HEK293 (cell line): ENCODE measurements around the gene RNF187.

Experiments
- KLF16 ChIP-seq: fragments of 450-650 bp; formaldehyde crosslinking; IDR thresholded peaks from 2 replicates; pipeline ENCODE4 v1.5.1; 2017; ENCODE audit warnings: missing biosample characterization, missing genetic modification characterization
- KLF7 ChIP-seq: fragments of 450-650 bp; formaldehyde crosslinking; IDR thresholded peaks from 2 replicates; pipeline ENCODE4 v1.5.1; 2016; ENCODE audit warnings: missing biosample characterization, missing genetic modification characterization, borderline replicate concordance
- KLF8 ChIP-seq: fragments of 450-650 bp; formaldehyde crosslinking; IDR thresholded peaks from 2 replicates; pipeline ENCODE4 v1.5.1; 2016; ENCODE audit warnings: missing biosample characterization, missing genetic modification characterization
- SETDB1 ChIP-seq: IDR thresholded peaks from one replicate; pipeline ENCODE4 v1.6.1; 2017; ENCODE audit warnings: mild to moderate bottlenecking, low read length, moderate library complexity, mixed read lengths; ENCODE audit not compliant: insufficient read length
- WT1 ChIP-seq: fragments of 450-650 bp; formaldehyde crosslinking; IDR thresholded peaks from 2 replicates; pipeline ENCODE4 v1.5.1; 2016; ENCODE audit warnings: missing biosample characterization, missing genetic modification characterization
- ZBTB1 ChIP-seq: fragments of 450-650 bp; formaldehyde crosslinking; IDR thresholded peaks from 2 replicates; pipeline ENCODE4 v1.5.1; 2016; ENCODE audit warnings: missing biosample characterization, missing genetic modification characterization
- ZBTB8A ChIP-seq: fragments of 450-650 bp; formaldehyde crosslinking; IDR thresholded peaks from 2 replicates; pipeline ENCODE4 v1.5.1; 2016; ENCODE audit warnings: missing biosample characterization, missing genetic modification characterization
- ZNF138 ChIP-seq: fragments of 450-650 bp; formaldehyde crosslinking; IDR thresholded peaks from 2 replicates; pipeline ENCODE4 v1.5.1; 2016; ENCODE audit warnings: missing biosample characterization, missing genetic modification characterization, borderline replicate concordance
- ZNF211 ChIP-seq: fragments of 450-650 bp; formaldehyde crosslinking; IDR thresholded peaks from 2 replicates; pipeline ENCODE4 v1.5.1; 2016; ENCODE audit warnings: low read depth, missing biosample characterization, missing genetic modification characterization
- ZNF23 ChIP-seq: fragments of 450-650 bp; formaldehyde crosslinking; IDR thresholded peaks from 2 replicates; pipeline ENCODE4 v1.5.1; 2016; ENCODE audit warnings: missing biosample characterization, missing genetic modification characterization, borderline replicate concordance
- ZNF37A ChIP-seq: fragments of 450-650 bp; IDR thresholded peaks from 2 replicates; pipeline ENCODE4 v1.5.1; 2018; ENCODE audit warnings: missing biosample characterization, missing genetic modification characterization
- ZNF391 ChIP-seq: fragments of 450-650 bp; formaldehyde crosslinking; IDR thresholded peaks from 2 replicates; pipeline ENCODE4 v1.5.1; 2016; ENCODE audit warnings: low read depth, missing biosample characterization, missing genetic modification characterization, borderline replicate concordance
- ZNF510 ChIP-seq: fragments of 450-650 bp; formaldehyde crosslinking; IDR thresholded peaks from 2 replicates; pipeline ENCODE4 v1.5.1; 2018; ENCODE audit warnings: mild to moderate bottlenecking, missing genetic modification characterization, missing biosample characterization; ENCODE audit not compliant: insufficient replicate concordance
- ZNF610 ChIP-seq: fragments of 450-650 bp; formaldehyde crosslinking; IDR thresholded peaks from 2 replicates; pipeline ENCODE4 v1.5.1; 2016; ENCODE audit warnings: missing biosample characterization, missing genetic modification characterization, borderline replicate concordance
- ZNF621 ChIP-seq: fragments of 450-650 bp; formaldehyde crosslinking; IDR thresholded peaks from 2 replicates; pipeline ENCODE4 v1.5.1; 2017; ENCODE audit warnings: missing biosample characterization, missing genetic modification characterization
- ZNF629 ChIP-seq: fragments of 450-650 bp; formaldehyde crosslinking; IDR thresholded peaks from 2 replicates; pipeline ENCODE4 v1.5.1; 2017; ENCODE audit warnings: missing biosample characterization, missing genetic modification characterization
- ZNF654 ChIP-seq: fragments of 450-650 bp; formaldehyde crosslinking; IDR thresholded peaks from 2 replicates; pipeline ENCODE4 v1.5.1; 2016; ENCODE audit warnings: low read depth, missing biosample characterization, missing genetic modification characterization
- ZNF776 ChIP-seq: fragments of 450-650 bp; formaldehyde crosslinking; IDR thresholded peaks from 2 replicates; pipeline ENCODE4 v1.5.0; 2017; ENCODE audit warnings: missing biosample characterization, missing genetic modification characterization, borderline replicate concordance
- ZNF777 ChIP-seq: fragments of 450-650 bp; formaldehyde crosslinking; IDR thresholded peaks from 2 replicates; pipeline ENCODE4 v1.5.1; 2017; ENCODE audit warnings: missing biosample characterization, missing genetic modification characterization, borderline replicate concordance
- ZNF785 ChIP-seq: fragments of 450-650 bp; formaldehyde crosslinking; IDR thresholded peaks from 2 replicates; pipeline ENCODE4 v1.5.1; 2016; ENCODE audit warnings: missing biosample characterization, missing genetic modification characterization
- ZNF792 ChIP-seq: fragments of 450-650 bp; formaldehyde crosslinking; IDR thresholded peaks from 2 replicates; pipeline ENCODE4 v1.5.1; 2016; ENCODE audit warnings: missing biosample characterization, missing genetic modification characterization
- ZNF830 ChIP-seq: fragments of 450-650 bp; IDR thresholded peaks from 2 replicates; pipeline ENCODE4 v1.5.0; 2018; ENCODE audit warnings: missing biosample characterization, missing genetic modification characterization, low read depth, mild to moderate bottlenecking, moderate library complexity
- ZSCAN30 ChIP-seq: fragments of 450-650 bp; IDR thresholded peaks from 2 replicates; pipeline ENCODE4 v1.5.1; 2018; ENCODE audit warnings: missing biosample characterization, mild to moderate bottlenecking, missing genetic modification characterization, moderate library complexity
- TF ChIP-seq, protein P1 (sequence below): fragments of 450-650 bp; formaldehyde crosslinking; IDR thresholded peaks from 2 replicates; pipeline ENCODE4 v1.5.1; 2016; ENCODE audit warnings: missing biosample characterization, missing genetic modification characterization
- TF ChIP-seq, protein P2 (sequence below): fragments of 450-650 bp; formaldehyde crosslinking; IDR thresholded peaks from 2 replicates; pipeline ENCODE4 v1.5.1; 2016; ENCODE audit warnings: missing biosample characterization, missing genetic modification characterization
- TF ChIP-seq, protein P3 (sequence below): fragments of 450-650 bp; formaldehyde crosslinking; IDR thresholded peaks from 2 replicates; pipeline ENCODE4 v1.5.1; 2016; ENCODE audit warnings: missing biosample characterization, missing genetic modification characterization, low read depth
- TF ChIP-seq, protein P4 (sequence below): fragments of 450-650 bp; formaldehyde crosslinking; IDR thresholded peaks from 2 replicates; pipeline ENCODE4 v1.5.1; 2016; ENCODE audit warnings: missing biosample characterization, missing genetic modification characterization
- TF ChIP-seq, protein P5 (sequence below): fragments of 450-650 bp; formaldehyde crosslinking; IDR thresholded peaks from 2 replicates; pipeline ENCODE4 v1.5.1; 2016; ENCODE audit warnings: missing biosample characterization, missing genetic modification characterization

Gene RNF187

DNA sequence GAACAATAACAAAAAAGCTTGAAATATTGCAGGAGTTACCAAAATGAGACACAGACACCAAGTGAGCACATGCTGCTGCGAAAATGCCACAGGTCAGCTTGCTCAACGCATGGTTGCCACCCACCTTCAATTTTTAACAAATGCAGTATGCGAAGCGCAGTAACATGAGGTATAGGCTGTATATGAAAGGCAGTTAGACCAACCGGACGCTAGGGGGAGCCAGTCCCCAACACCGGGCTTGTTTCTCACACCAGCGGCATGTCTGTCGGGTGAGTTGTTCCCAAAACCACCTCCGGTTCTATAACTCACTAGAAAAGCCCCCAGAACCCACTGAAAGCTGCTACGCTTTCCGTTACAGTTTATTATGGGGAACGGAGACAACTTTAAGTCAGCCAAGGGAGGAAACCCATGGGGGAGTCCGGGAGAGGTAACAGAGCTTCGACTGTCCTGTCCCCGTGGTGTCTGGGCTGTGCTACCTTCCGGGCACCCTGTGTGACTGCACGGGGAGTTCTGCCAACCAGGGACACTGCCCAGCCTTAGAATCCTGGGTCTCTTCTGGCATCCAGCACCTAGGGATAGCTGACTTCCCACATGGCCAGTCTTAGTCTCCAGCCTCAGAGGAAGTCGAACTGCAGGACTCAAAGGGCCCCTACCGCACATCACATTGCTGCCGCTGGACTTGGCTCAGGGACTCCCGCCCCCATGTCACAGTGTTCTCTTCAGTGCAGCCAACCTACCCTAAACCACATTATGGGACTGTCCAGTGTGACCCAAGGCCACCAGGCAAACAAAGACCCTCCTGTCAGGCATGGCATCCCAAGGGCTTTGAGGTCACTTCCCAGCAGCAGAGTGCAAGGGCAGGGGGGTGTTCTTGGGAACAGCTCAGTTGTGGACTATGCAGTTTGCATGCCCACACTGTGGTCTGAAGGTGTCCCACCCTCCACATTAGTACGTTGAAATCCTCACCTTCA, 14.0 kb downstream of the RNF187 start (continued):
- TF ChIP-seq ZNF621 (tag by site-specific recombination) (no peak), ZNF610 (tag by site-specific recombination) (no peak), ZNF391 (tag by site-specific recombination) (no peak), ZNF211 (tag by site-specific recombination) (no peak), ZNF37A (tag by site-specific recombination) (no peak), ZNF629 (no peak), ZNF792 (tag by site-specific recombination) (no peak), ZBTB8A (0 out of 2 replicates have a peak, but pooled peaks have one; percentile 24), ZNF510 (tag by site-specific recombination) (no peak), ZNF777 (tag by site-specific recombination) (no peak), ZNF776 (tag by site-specific recombination) (no peak), ZBTB1 (tag by site-specific recombination) (no peak), ZNF830 (tag by site-specific recombination) (no peak), ZNF23 (tag by site-specific recombination) (no peak), KLF16 (tag by site-specific recombination) (no peak), SETDB1 (no peak), ZNF785 (no peak), KLF8 (tag by site-specific recombination) (no peak), ZSCAN30 (tag by site-specific recombination) (peak; percentile 47; the same call in 1 of the 2 replicates), KLF7 (tag by site-specific recombination) (no peak), ZNF138 (no peak), WT1 (no peak), ZNF654 (peak; percentile 76)
- TF ChIP-seq, protein P1, sequence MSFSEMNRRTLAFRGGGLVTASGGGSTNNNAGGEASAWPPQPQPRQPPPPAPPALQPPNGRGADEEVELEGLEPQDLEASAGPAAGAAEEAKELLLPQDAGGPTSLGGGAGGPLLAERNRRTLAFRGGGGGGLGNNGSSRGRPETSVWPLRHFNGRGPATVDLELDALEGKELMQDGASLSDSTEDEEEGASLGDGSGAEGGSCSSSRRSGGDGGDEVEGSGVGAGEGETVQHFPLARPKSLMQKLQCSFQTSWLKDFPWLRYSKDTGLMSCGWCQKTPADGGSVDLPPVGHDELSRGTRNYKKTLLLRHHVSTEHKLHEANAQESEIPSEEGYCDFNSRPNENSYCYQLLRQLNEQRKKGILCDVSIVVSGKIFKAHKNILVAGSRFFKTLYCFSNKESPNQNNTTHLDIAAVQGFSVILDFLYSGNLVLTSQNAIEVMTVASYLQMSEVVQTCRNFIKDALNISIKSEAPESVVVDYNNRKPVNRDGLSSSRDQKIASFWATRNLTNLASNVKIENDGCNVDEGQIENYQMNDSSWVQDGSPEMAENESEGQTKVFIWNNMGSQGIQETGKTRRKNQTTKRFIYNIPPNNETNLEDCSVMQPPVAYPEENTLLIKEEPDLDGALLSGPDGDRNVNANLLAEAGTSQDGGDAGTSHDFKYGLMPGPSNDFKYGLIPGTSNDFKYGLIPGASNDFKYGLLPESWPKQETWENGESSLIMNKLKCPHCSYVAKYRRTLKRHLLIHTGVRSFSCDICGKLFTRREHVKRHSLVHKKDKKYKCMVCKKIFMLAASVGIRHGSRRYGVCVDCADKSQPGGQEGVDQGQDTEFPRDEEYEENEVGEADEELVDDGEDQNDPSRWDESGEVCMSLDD (tag by site-specific recombination): no peak
- TF ChIP-seq, protein P2, sequence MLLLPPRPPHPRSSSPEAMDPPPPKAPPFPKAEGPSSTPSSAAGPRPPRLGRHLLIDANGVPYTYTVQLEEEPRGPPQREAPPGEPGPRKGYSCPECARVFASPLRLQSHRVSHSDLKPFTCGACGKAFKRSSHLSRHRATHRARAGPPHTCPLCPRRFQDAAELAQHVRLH: no peak
- TF ChIP-seq, protein P3, sequence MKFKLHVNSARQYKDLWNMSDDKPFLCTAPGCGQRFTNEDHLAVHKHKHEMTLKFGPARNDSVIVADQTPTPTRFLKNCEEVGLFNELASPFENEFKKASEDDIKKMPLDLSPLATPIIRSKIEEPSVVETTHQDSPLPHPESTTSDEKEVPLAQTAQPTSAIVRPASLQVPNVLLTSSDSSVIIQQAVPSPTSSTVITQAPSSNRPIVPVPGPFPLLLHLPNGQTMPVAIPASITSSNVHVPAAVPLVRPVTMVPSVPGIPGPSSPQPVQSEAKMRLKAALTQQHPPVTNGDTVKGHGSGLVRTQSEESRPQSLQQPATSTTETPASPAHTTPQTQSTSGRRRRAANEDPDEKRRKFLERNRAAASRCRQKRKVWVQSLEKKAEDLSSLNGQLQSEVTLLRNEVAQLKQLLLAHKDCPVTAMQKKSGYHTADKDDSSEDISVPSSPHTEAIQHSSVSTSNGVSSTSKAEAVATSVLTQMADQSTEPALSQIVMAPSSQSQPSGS (tag by site-specific recombination): no peak
- TF ChIP-seq, protein P4, sequence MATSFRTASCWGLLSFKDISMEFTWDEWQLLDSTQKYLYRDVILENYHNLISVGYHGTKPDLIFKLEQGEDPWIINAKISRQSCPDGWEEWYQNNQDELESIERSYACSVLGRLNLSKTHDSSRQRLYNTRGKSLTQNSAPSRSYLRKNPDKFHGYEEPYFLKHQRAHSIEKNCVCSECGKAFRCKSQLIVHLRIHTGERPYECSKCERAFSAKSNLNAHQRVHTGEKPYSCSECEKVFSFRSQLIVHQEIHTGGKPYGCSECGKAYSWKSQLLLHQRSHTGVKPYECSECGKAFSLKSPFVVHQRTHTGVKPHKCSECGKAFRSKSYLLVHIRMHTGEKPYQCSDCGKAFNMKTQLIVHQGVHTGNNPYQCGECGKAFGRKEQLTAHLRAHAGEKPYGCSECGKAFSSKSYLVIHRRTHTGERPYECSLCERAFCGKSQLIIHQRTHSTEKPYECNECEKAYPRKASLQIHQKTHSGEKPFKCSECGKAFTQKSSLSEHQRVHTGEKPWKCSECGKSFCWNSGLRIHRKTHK: no peak
- TF ChIP-seq, protein P5, sequence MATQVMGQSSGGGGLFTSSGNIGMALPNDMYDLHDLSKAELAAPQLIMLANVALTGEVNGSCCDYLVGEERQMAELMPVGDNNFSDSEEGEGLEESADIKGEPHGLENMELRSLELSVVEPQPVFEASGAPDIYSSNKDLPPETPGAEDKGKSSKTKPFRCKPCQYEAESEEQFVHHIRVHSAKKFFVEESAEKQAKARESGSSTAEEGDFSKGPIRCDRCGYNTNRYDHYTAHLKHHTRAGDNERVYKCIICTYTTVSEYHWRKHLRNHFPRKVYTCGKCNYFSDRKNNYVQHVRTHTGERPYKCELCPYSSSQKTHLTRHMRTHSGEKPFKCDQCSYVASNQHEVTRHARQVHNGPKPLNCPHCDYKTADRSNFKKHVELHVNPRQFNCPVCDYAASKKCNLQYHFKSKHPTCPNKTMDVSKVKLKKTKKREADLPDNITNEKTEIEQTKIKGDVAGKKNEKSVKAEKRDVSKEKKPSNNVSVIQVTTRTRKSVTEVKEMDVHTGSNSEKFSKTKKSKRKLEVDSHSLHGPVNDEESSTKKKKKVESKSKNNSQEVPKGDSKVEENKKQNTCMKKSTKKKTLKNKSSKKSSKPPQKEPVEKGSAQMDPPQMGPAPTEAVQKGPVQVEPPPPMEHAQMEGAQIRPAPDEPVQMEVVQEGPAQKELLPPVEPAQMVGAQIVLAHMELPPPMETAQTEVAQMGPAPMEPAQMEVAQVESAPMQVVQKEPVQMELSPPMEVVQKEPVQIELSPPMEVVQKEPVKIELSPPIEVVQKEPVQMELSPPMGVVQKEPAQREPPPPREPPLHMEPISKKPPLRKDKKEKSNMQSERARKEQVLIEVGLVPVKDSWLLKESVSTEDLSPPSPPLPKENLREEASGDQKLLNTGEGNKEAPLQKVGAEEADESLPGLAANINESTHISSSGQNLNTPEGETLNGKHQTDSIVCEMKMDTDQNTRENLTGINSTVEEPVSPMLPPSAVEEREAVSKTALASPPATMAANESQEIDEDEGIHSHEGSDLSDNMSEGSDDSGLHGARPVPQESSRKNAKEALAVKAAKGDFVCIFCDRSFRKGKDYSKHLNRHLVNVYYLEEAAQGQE (tag by site-specific recombination): no peak
